A549 (cell line): Measurements from ENCODE around the gene SLC45A1.
A peak's percentile ranks its signal among the peaks of the same experiment; 100 is the strongest.

ENCODE experiments used
- EP300 ChIP-seq, 2 experiments: fragments of >200 bp; sonication (Bioruptor Twin); formaldehyde crosslinking; IDR thresholded peaks; 2 replicates in 1 of 2; 3 replicates in 1 of 2; pipeline ENCODE4 v1.6.1; 2016 to 2017
- ESRRA ChIP-seq: fragments of 150-350 bp; IDR thresholded peaks from 2 replicates; pipeline ENCODE4 v1.6.1; 2014; ENCODE audit warnings: mild to moderate bottlenecking, low read length, borderline replicate concordance
- POLR2A ChIP-seq: IDR thresholded peaks from 2 replicates; pipeline ENCODE4 v1.6.1; 2012; ENCODE audit warnings: mild to moderate bottlenecking, low read length
- RFX5 ChIP-seq: fragments of 450-650 bp; IDR thresholded peaks from 2 replicates; pipeline ENCODE4 v1.7.1; 2014; ENCODE audit warnings: antibody characterized with exemption, mild to moderate bottlenecking, moderate library complexity
- TF ChIP-seq, protein P1 (sequence below): fragments of >200 bp; sonication (Bioruptor Twin); formaldehyde crosslinking; IDR thresholded peaks from 3 replicates; pipeline ENCODE4 v1.5.1; 2016
- TF ChIP-seq, protein P2 (sequence below): fragments of 150-350 bp; IDR thresholded peaks from 2 replicates; pipeline ENCODE4 v1.6.1; 2014; ENCODE audit warnings: low read depth, mild to moderate bottlenecking, low read length

DNA sequence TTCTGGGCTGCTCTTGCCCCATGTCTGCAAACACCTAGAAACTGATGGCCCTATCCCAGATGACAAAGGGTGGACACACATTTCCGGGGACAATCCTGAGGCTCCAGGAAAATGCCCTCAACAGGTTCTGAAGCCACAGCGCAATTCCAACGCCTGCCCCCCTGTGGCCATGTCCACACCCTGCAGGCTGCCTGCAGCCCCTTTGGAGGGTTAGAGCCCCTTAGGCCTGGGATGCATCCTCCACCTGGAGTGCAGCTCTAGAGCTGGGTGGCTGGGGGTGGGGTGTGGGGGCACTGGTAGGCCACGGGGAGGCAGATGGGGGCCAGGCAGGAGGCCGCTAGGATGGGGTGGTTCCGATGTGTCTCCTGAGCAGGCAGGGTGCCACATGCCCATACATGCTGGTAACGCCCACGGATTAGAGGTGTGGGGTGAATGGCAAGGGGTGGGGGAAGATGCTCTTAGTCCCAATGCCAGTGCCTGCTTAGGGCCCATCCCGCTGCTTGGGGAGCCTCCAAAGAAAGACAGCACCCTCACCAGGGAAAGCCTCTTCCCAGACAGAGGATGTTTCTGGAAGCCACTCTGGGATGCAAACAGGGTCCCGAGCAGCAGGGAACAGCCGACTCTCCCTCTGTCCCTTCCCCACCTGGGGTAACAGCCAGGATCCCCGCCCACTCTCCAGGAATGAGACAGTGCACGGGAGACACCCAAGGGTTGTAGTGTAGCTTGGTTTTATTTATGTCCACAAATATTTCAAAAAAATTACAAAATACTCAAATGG lies 34.0 kb downstream of the SLC45A1 start:
- no peak for TF ChIP-seq EP300 (IDR thresholded peaks at IDR 0.05)
- TF ChIP-seq POLR2A = no peak
- no peak for TF ChIP-seq RFX5
- TF ChIP-seq, protein P1, sequence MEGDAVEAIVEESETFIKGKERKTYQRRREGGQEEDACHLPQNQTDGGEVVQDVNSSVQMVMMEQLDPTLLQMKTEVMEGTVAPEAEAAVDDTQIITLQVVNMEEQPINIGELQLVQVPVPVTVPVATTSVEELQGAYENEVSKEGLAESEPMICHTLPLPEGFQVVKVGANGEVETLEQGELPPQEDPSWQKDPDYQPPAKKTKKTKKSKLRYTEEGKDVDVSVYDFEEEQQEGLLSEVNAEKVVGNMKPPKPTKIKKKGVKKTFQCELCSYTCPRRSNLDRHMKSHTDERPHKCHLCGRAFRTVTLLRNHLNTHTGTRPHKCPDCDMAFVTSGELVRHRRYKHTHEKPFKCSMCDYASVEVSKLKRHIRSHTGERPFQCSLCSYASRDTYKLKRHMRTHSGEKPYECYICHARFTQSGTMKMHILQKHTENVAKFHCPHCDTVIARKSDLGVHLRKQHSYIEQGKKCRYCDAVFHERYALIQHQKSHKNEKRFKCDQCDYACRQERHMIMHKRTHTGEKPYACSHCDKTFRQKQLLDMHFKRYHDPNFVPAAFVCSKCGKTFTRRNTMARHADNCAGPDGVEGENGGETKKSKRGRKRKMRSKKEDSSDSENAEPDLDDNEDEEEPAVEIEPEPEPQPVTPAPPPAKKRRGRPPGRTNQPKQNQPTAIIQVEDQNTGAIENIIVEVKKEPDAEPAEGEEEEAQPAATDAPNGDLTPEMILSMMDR = peak; percentile 38
- TF ChIP-seq, protein P2, sequence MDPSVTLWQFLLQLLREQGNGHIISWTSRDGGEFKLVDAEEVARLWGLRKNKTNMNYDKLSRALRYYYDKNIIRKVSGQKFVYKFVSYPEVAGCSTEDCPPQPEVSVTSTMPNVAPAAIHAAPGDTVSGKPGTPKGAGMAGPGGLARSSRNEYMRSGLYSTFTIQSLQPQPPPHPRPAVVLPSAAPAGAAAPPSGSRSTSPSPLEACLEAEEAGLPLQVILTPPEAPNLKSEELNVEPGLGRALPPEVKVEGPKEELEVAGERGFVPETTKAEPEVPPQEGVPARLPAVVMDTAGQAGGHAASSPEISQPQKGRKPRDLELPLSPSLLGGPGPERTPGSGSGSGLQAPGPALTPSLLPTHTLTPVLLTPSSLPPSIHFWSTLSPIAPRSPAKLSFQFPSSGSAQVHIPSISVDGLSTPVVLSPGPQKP = no peak
- no peak for TF ChIP-seq ESRRA
